HG03060 (cell line): ENCODE measurements around the gene ATF2.
"Not testable (repeated sequence)": the region's sequence is repeated elsewhere in the genome, so short reads cannot be mapped to it uniquely, and the experiment has no call there.

Experiments used
- ATAC-seq: cut with Tn5 transposase; IDR thresholded peaks from one replicate; pipeline ENCODE4 v1.9.1; 2021; ENCODE audit warnings: low read depth, moderate number of reproducible peaks; ENCODE audit not compliant: unreplicated experiment

The ATF2 gene

DNA sequence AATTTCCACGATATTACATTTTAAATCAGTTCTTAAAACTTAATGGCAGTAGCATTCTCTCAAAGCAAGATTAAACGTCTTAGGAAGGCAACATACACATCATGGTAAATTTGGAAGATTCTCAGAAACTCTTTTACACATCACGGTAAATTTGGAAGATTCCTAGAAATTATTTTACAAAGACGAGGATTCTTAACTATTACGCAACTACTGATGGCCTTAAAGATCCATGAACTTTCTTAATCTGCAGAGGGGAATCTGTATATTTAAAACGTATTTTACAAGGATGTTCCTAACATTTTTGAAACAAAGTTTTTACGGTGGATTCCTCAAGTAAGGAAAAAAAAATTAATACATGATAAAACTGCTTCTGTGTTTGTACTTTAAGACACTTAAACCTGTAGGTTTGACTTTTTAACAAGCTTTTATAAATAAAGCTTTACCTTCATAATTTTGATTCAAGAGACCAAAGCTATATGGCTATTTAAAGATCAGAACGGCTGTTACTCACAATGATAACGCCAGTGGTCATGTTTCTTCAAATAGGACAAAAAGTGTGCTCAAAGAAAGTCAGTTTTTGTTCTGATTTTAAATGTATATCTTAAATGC lies 1.7 kb downstream of the ATF2 start:
- ATAC-seq: no peak

DNA sequence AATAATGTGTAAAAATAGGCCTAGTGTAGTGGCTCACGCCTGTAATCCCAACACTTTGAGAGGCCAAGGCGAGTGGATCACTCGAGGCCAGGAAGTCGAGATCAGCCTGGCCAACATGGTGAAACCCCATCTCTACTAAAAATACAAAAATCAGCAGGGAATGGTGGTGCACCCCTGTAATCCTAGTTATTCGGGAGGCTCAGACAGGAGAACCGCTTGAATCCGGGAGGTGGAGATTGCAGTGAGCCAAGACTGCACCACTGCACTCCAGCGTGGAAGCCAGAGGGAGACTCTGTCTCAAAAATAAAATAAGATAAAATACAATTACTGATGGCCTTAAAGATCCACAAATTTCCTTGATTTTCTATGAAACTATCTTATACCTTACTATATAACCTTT lies 3.8 kb downstream of the ATF2 start:
- no peak for ATAC-seq

DNA sequence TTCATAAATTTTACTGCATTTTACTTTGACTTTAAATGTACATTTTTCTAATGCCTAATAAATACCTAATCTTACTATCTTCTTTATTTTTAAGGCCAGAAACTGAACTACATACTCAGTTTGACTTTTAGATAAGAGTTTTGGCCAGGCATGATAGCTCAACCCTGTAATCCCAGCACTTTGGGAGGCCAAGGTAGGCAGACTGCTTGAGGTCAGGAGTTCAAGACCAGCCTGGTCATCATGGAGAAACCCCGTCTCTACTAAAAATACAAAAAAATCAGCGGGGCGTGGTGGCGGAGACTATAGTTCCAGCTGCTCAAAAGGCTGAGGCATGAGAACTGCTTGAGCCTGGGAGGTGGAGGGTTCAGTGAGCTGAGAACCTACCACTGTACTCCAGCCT lies 9.1 kb downstream of the ATF2 start:
- no peak for ATAC-seq

DNA sequence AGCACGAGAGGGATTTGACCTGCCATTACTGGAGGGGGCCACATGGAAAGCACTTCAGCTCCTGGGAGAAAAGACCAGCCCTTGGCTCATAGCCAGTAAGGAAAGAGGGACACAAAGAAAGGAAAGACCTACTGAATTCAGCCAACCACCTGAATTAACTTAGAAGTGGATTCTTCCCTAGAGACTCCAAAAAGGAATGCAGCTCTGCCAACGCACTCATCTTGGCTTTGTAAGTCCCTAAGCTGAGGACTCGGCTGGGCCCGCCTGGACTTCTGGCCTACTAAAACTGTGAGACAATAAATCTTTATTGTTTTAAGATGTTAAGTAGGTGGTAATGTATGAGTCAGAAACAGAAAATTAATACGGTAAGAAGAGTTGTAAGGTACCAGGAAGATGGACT lies 11.5 kb downstream of the ATF2 start:
- ATAC-seq: no peak

DNA sequence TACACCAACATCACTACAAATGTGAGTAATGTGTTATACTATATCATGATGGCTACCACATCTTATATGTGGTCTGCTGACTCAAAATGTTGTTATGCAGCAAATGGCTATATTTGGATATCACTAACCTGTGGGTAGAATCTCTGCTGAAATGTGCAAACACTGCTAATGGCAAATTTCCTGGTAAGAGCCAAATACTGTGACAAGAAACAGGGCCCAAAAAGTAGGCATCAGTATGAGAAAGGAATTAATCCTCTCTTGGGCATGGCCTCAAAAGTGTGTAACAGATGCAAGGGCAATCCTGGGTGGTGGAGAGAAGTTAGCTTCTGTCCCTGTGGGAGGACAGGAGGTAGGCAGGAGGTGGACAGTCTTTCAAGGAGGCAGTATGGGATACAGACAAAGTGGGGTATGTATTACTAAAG lies 13.3 kb downstream of the ATF2 start:
- peak; percentile 73 for ATAC-seq

DNA sequence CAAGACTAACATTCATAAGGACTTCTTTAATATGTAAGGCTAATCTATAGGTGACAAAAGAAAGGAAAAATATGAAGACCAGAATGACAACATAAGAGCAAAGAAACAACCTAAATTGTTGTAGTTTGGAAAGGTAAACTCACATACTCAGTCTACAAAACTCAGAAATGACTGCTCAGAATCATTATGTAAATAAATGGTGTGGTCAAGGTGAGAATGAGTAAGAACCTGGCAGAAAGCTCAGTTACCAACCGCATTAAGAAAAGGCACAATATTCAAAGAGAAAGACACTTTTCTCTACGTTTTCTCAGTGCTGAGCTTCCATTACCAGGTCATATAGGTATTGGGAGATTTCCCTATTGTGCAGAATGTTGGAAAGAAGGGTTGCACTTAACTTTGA lies 15.8 kb downstream of the ATF2 start:
- no peak for ATAC-seq

DNA sequence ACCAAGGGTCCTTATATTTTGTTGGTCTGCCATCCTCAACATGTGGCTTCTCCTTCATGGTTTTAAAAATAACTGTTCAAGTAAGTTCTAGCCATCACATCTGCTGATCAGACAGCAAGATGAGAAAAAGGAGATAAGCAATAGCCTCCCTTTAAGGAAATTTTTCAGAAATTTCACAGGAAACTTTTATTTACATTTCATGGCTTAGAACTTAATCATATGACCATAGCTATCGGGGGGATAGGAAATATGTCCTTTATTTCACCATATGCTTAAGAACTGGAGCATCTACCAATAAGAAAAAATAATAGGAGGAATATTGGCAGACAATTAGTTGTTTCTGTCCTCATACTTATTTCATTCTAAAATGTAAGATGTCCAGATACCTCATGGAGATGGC lies 16.2 kb downstream of the ATF2 start:
- ATAC-seq: no peak

DNA sequence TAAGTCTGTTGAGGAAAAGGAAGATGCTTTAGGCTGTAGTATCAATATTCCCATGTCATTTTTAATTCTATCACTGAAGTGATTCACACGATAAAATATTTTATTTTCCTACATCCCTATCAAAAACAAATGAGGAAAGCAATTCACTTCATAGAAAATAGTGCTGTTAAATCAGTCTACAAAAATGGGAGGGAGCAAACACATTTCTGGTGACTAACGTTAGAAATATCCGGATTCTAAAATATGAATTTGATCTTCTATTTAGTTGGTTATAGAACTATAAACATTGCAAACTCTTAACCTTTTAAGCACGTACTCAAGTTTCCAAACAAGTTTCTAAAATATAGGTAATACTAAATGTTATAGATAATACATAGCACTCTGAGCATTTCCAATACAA lies 20.8 kb downstream of the ATF2 start:
- no peak for ATAC-seq

DNA sequence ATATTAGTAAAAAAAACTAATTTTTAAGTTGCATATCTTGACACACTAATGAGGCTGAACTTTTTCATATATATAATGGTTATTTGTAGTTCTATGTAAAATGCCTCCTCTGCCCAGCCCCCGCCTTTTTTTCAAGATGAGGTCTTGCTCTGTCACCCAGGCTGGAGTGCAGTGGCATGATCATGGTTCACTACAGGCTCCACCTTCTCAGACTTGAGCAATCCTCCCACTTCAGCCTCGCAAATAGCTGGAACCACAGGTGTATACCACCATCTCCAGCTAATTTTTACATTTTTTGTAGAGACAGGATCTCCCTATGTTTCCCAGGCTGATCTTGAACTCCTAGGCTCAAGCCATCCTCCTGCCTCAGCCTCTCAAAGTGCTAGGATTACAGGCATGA lies 24.3 kb downstream of the ATF2 start:
- ATAC-seq: no peak

DNA sequence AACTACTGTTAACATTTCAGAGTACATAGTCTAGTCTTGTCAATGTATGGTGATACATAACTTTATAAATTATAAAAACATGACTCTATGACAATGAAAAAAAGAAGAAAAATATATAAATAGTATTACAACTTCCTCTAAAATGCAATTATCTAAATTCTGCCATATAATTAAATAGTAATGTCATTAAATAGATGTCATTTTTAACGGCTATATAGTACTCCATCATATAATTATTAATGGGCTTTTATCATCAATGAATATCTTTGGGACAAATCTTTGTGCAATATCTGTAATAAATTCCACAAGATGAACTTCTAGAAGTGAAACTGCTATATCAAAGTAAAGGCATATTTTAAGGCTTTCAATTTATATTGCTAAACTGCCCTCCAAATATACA lies 24.8 kb downstream of the ATF2 start:
- no peak for ATAC-seq

DNA sequence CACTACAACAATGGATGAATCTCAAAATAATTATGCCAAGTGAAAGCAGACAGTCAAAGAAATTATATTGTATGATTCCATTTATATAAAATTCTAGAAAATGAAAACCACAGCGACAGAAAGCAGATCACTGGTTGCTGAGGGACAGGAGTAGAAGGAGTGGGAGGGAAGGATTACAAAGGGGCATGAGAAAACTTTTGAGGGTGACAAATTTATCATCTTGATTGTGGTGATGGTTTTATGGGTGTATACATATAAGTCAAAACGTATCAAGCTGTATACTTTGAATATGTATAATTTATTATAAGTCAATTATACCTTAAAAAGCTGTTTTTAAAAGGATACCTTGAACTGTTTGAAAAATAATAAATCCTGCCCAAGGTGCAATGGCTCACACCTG lies 27.7 kb downstream of the ATF2 start:
- ATAC-seq: no peak

DNA sequence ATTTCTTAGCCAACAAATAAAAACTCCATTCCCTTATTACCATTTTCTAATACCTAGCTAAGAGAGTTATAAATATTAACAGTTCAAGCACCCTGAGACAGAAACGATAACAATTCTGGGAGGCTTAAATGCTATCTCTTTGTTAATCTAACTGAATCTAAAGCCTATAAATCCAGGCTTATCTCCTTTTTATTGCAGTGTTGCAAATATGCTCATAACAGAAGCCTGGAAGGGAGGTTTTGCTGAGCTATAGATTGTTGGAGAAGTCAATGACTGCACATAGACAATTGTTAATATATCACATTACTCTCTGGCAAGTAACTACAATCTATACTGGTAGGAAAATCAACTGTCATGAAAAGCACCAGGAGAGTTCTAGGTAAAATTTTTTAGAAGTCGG lies 30.2 kb downstream of the ATF2 start:
- ATAC-seq: no peak

DNA sequence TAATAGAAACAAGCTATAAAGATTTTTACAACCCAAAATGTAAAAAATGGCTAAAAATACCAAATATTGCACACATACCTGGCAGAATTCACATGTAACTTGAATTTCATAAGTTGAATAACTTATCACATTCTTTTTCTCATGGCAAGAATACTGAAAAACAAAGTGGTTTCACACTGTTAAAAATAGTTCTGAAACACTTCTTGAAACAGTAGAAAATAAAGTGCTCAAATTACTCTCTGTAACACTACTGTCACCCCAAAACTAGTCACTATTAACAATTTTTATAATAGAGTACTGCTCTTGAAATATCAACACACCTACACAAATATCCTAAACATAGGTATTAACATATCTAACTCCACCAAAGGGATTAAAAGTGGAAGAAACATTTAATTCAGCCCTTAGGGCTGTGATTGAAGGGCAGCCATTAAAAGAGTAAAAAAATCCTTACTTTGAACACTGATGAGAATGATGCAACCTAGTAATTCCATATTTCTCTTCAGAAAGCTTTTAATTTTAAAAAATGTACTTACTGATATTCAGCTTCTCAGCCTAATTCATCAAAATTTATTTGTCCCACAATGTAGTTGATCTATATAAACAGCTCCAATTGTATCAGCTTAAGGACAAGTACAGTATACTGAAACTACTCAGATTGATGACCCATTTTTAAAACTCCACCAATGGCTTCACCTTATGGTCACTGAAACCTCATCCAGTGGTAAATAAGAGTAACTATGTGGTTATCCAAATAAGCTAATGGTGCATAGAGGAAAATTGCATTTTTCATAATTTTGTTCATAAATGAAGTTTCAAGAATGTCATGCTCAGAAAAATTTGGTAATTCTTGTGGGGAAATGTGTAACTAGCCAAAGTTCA lies 31.4 kb downstream of the ATF2 start:
- peak; percentile 65 for ATAC-seq

DNA sequence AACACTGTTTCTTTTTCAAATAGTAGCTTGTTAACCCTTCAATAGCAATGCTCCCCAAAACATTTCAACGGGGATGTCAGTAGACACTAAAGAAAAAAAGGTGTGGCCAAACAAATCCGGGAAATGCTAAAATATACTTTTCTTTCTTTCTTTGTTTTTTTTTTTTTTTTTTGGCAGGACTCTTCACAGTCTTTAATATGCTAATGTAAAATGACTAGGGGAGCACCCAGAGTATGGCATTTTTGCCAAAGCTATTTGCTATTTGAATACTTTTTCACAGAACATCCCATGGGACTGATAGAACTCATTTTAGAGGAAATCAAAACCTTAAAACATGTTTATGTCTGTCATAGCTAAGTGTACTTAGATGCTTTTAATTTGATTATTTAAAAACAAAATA lies 32.1 kb downstream of the ATF2 start:
- ATAC-seq: no peak

DNA sequence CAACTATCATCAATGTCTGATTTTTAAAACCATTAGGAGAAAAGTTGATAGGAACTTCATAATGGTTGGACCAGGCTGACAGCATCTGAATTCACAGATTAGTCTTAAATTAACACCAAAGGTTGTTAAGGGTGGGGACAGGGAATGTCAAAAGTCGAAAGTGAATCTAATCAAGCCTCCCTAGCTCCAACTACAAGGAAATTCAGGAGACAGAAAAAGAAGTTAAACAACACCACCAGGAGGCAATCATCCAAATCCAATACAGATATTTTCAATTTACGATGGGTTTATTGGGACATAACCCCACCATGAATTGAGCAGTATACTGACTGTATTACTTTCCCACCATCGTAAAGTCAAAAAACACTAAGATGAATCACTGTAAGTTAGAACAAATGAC lies 32.8 kb downstream of the ATF2 start:
- ATAC-seq: no peak

DNA sequence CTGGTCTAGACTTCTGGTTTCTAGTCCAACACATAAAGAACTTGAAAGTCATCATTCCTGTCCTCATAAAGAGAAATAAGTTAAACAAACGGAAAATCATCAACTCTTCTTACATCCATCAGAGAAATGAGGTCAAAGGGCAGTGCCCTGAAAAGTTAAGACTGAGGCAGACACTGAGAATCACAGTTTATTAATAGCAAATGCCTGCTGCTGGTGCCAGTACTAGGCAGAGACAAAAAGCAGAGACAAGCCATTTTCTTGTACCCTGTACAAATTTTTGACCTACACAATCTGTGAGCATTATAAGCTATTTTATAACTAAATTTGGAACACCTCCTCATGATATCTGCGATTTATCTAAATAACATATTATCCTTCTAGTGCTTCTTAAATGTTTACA lies 36.8 kb downstream of the ATF2 start:
- ATAC-seq: no peak

DNA sequence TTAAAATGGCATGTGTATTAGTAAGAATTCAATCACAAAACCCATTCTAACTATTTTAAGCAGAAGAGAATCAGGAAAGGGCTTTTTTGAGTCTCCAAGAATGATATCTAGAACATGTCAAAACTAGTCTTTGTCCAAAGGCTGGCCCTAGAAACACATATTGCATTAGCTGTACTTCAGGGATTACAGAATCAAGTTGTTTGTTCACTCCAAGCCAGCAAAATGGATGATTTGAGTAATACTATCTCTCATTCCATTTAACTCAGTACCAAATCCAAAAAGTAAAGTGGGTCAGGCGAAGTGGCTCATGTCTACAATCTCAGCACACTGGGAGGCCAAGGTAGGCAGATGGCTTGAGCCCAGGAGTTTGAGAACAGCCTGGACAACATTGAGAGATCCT lies 41.3 kb downstream of the ATF2 start:
- no peak for ATAC-seq

DNA sequence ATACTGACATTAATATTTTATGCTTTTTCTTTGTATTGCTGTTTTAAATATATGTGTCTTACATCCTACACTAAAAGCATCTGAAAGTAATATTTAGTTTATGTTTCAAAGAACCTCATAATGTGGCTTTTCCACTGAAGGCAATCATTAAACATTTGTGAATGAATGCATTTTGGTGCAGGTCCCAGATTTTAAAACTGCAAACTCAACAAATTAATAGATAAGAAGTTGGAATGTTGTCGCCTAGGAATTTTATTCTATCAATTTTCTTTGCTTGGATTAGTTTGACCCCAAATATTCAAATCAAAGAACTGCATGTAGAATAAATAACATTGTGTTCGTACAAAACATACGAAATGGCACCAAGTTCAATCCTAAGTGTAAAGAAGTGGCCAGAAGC lies 44.7 kb downstream of the ATF2 start:
- ATAC-seq: no peak

DNA sequence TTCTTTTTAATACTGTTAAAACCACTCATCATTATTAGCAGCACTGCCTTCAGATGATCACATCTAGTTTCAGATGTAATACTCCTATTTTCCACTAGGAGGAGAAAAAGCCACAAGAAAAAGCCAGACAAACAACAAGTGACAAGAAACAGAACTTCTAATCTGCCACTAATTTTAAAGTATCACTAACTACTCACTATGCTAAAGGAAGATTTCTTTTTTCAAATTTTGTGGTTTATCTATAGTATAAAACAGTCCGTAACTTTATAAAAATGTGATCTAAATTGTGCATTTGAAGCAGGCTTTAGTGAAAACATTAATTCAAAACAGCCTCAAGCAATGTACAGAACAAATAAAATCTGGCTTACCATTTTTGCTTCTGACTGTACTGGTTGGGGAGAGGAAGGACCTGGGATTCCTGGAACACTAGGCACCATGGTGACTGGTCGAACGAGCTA lies 56.8 kb downstream of the ATF2 start:
- no peak for ATAC-seq

DNA sequence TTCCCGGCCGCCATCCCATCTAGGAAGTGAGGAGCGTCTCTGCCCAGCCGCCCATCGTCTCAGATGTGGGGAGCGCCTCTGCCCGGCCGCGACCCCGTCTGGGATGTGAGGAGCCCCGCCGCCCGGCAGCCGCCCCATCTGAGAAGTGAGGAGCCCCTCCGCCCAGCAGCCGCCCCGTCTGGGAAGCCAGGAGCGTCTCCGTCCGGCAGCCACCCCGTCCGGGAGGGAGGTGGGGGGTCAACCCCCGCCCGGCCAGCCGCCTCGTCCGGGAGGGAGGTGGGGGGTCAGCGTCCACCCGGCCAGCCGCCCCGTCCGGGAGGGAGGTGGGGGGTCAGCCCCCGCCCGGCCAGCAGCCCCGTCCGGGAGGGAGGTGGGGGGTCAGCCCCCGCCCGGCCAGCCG lies 59.9 kb downstream of the ATF2 start:
- not testable (repeated sequence) for ATAC-seq

DNA sequence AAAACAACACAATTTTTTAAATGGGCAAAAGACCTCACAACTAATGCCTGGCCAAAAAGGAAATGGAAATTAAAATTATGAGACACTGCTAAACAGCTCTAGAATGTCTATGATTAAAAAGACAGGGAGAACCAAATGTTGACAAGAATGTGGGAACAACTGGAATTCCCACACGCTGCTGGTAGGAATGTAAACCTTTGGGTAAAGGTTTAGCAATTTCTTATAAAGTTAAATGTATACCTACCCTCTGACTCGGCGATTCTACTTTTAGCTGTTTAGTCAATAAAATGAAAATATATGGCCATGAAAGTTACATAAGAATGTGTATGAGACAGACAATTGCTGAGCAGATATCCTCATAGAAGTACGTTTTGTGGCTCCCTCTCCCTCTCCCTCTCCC lies 60.9 kb downstream of the ATF2 start:
- ATAC-seq: no peak

DNA sequence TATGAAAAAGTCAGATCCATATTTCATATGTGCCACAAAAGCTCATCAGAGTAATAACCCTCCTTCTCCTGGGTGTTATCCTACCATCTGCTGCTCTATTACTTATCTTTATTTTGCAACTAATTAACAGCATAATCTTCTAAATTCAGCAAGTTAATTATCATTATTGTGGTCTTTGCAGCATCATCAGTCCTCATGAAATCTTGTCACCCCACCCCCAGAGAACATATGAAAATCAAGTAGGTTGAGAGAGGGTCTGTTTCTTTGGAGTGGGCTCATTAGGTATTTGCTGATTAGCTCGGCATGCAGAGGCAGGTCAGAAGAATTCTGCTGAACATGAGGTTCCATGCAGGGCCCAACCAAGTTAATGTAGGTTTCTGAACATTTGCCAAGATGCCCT lies 64.8 kb downstream of the ATF2 start:
- no peak for ATAC-seq
